Parathyroid adenoma (tissue), 2 donors: ENCODE data around the gene ZNF70.

ENCODE experiments used
- H2AFZ ChIP-seq: fragments of 300-600 bp; sonication (generic); one replicate; pipeline ENCODE4 v1.7.0; 2017; ENCODE audit warnings: antibody characterized with exemption, mild to moderate bottlenecking
- H3K27ac ChIP-seq: fragments of 300-600 bp; sonication (generic); one replicate; pipeline ENCODE4 v1.7.0; 2017
- H3K27me3 ChIP-seq: fragments of 300-600 bp; sonication (generic); one replicate; pipeline ENCODE4 v1.7.0; 2017; ENCODE audit warnings: low read length; ENCODE audit not compliant: control insufficient read depth, insufficient read depth
- H3K36me3 ChIP-seq: fragments of 300-600 bp; sonication (generic); one replicate; pipeline ENCODE4 v1.7.0; 2017; ENCODE audit warnings: low read length; ENCODE audit not compliant: control insufficient read depth, insufficient read depth
- H3K4me1 ChIP-seq: fragments of 300-600 bp; sonication (generic); one replicate; pipeline ENCODE4 v1.7.0; 2017; ENCODE audit warnings: control low read depth
- H3K4me2 ChIP-seq: fragments of 300-600 bp; sonication (generic); one replicate; pipeline ENCODE4 v1.7.0; 2017; ENCODE audit warnings: low read length
- H3K4me3 ChIP-seq: fragments of 300-600 bp; sonication (generic); one replicate; pipeline ENCODE4 v1.7.0; 2017; ENCODE audit warnings: low read depth, low read length
- H3K79me2 ChIP-seq: fragments of 300-600 bp; sonication (generic); one replicate; pipeline ENCODE4 v1.7.0; 2017; ENCODE audit warnings: control low read depth
- H3K9ac ChIP-seq: fragments of 300-600 bp; sonication (generic); one replicate; pipeline ENCODE4 v1.7.0; 2017; ENCODE audit warnings: mild to moderate bottlenecking
- H3K9me3 ChIP-seq: fragments of 300-600 bp; sonication (generic); one replicate; pipeline ENCODE4 v1.7.0; 2017; ENCODE audit warnings: low read length; ENCODE audit not compliant: control insufficient read depth
- CTCF ChIP-seq: fragments of 300-600 bp; sonication (generic); IDR thresholded peaks from one replicate; pipeline ENCODE4 v1.7.0; 2017; ENCODE audit warnings: antibody characterized with exemption, mild to moderate bottlenecking
- donor health status: primary hyperparathyroidism.

ZNF70 gene

GRCh38 chr22:23693979-23694680, 56.8 kb downstream of the ZNF70 start:
- TF ChIP-seq CTCF, result no peak
- no peaks in the 10 kb centered on the region for H3K36me3 ChIP-seq

GRCh38 chr22:23692598-23693291, 58.2 kb downstream of the ZNF70 start:
- no peak overlapping the region for H3K27ac ChIP-seq
- TF ChIP-seq CTCF, result no peak
- no peaks in the 10 kb centered on the region for H3K27me3 ChIP-seq
- H3K9me3 ChIP-seq, result no peaks in the 10 kb centered on the region
- no peak overlapping the region for H2AFZ ChIP-seq
- no peaks in the 10 kb centered on the region for H3K4me1 ChIP-seq
- H3K79me2 ChIP-seq, result peaks cover 10% of the 10 kb centered on the region
- no peaks in the 10 kb centered on the region for H3K36me3 ChIP-seq
- H3K4me3 ChIP-seq, result no peak overlapping the region
- H3K9ac ChIP-seq, result no peak overlapping the region
- H3K4me2 ChIP-seq, result no peak overlapping the region

More at GRCh38 chr22:23693979-23694680, 56.8 kb downstream of the ZNF70 start:
- H3K9ac ChIP-seq, result no peak overlapping the region
- H3K27me3 ChIP-seq, result no peaks in the 10 kb centered on the region
- H3K4me1 ChIP-seq, result no peaks in the 10 kb centered on the region
- no peak overlapping the region for H3K4me2 ChIP-seq
- no peak overlapping the region for H2AFZ ChIP-seq
- no peaks in the 10 kb centered on the region for H3K9me3 ChIP-seq
- H3K79me2 ChIP-seq, result peaks cover 10% of the 10 kb centered on the region
- H3K4me3 ChIP-seq, result no peak overlapping the region
- no peak overlapping the region for H3K27ac ChIP-seq

- no peak overlapping the region for H2AFZ ChIP-seq
- peaks cover 5% of the 10 kb centered on the region for H3K79me2 ChIP-seq
- H3K9me3 ChIP-seq, result no peaks in the 10 kb centered on the region
- H3K9ac ChIP-seq, result no peak overlapping the region
- no peak overlapping the region for H3K4me2 ChIP-seq
- no peaks in the 10 kb centered on the region for H3K4me1 ChIP-seq
- no peak overlapping the region for H3K27ac ChIP-seq
- H3K36me3 ChIP-seq, result no peaks in the 10 kb centered on the region
- no peak for TF ChIP-seq CTCF
- H3K27me3 ChIP-seq, result no peaks in the 10 kb centered on the region
- no peak overlapping the region for H3K4me3 ChIP-seq
Measured at GRCh38 chr22:23691748-23692423, 59.0 kb downstream of the ZNF70 start.

- Histone ChIP-seq H3K4me1 (no peaks in the 10 kb centered on the region), H2AFZ (no peak within 1 kb of the TSS)
Measured at GRCh38 chr22:23690713-23691112, 60.2 kb downstream of the ZNF70 start, which contains the start of gene RGL4. RGL4 (plus strand) TSS chr22:23691013; CDS start chr22:23692031, 1,018 bp downstream.

More at GRCh38 chr22:23690713-23691112, 60.2 kb downstream of the ZNF70 start, which contains the start of gene RGL4:
- Histone ChIP-seq H3K27me3 (no peaks in the 10 kb centered on the region), H3K36me3 (no peaks in the 10 kb centered on the region), H3K79me2 (peaks cover 5% of the 10 kb centered on the region), H3K9me3 (no peaks in the 10 kb centered on the region), H3K4me3 (no peak within 1 kb of the TSS), H3K9ac (no peak within 1 kb of the TSS), H3K27ac (no peak within 1 kb of the TSS), H3K4me2 (no peak within 1 kb of the TSS)
- no peak for TF ChIP-seq CTCF
